ENCODE measurements around the gene EDA. TPM values are rescaled to one million over a fixed set of nuclear protein-coding genes. Genes with fewer than 3 reads are reported as not detected.

EDA gene
- total and polyA plus RNA-seq, 9 donors, result 4.5 to 9.3 (median 8.4) TPM

DNA sequence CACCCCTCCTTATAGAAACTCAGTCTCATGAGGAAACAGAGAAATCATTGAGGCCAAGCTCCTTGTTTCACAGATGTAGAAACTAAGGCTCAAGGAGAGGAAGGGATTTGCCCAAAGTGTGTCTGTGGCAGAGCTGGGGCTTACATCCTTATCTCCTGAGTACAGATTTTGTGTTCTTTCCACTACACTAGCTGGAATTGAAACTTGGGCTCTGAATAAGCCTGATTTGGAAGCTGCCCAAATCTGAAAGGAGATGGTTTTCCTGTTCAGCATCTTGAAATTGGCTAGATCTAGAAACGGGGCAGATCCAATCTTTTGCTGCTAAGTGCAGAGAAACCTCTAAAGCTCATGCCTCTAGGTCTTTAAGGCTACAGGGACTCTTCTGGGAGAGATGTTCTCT, 409.6 kb downstream of the EDA start:
- DNase-seq, result no peak
- no peaks in the 10 kb centered on the region for H3K9me3 ChIP-seq
- TF ChIP-seq, protein P1, sequence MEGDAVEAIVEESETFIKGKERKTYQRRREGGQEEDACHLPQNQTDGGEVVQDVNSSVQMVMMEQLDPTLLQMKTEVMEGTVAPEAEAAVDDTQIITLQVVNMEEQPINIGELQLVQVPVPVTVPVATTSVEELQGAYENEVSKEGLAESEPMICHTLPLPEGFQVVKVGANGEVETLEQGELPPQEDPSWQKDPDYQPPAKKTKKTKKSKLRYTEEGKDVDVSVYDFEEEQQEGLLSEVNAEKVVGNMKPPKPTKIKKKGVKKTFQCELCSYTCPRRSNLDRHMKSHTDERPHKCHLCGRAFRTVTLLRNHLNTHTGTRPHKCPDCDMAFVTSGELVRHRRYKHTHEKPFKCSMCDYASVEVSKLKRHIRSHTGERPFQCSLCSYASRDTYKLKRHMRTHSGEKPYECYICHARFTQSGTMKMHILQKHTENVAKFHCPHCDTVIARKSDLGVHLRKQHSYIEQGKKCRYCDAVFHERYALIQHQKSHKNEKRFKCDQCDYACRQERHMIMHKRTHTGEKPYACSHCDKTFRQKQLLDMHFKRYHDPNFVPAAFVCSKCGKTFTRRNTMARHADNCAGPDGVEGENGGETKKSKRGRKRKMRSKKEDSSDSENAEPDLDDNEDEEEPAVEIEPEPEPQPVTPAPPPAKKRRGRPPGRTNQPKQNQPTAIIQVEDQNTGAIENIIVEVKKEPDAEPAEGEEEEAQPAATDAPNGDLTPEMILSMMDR (IDR thresholded peaks at IDR 0.05), result no peak
- TF ChIP-seq EP300 (IDR thresholded peaks at IDR 0.05) (no peak), POLR2A (IDR thresholded peaks at IDR 0.05) (no peak)
- H3K36me3 ChIP-seq, result no peaks in the 10 kb centered on the region
- no peaks in the 10 kb centered on the region for H3K4me1 ChIP-seq (ENCODE audit: insufficient read depth)
- H3K27ac ChIP-seq, result no peak overlapping the region
- 3 to 7% (median 6%) methylated on average over 1 of the region's 1 CpG for WGBS, 3 donors
- no peak overlapping the region for H3K4me3 ChIP-seq
- intact Hi-C loops (cut with DNase I), result no loop called here
- H3K27me3 ChIP-seq, result no peaks in the 10 kb centered on the region

DNA sequence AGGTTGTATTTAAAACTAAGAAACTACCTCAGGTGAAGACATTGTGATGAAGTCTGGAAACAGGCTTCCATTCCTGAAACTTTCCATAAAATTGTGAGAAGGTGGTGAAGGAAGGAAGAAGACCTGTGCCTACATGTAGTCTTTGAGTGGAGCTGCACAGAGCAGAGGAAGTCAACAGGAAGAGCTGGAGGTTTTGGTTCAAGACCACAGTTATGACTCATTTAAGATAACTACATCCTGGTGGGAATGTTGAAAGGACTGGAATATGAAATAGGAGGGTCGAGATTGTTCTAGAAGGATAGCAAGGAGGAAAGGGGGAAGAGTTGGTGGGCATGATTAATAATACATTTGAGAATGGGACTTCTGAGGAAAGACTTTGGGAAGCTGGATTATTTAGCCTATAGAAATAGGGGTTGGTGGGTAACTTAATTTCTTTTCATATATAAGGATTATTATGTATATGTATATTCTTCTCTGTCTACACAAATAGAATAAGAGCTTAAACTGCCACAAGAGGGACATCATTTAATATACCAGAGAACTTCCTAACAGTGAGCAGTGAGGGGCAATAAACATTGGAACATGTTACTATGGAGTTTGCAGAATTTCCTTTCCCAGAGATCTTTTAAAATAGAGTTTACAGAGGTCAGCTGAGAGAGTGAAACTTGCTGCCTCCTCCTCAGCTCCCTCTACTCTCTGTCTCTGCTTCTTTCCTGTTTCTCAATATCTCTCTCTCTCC, 410.4 kb downstream of the EDA start:
- H3K4me3 ChIP-seq, result no peak overlapping the region
- H3K9me3 ChIP-seq, result no peaks in the 10 kb centered on the region
- H3K4me1 ChIP-seq (ENCODE audit: insufficient read depth), result no peaks in the 10 kb centered on the region
- no peak overlapping the region for H3K27ac ChIP-seq
- TF ChIP-seq POLR2A (IDR thresholded peaks at IDR 0.05), result no peak
- TF ChIP-seq, protein P1 (IDR thresholded peaks at IDR 0.05), result no peak
- TF ChIP-seq EP300 (IDR thresholded peaks at IDR 0.05), result no peak
- no peaks in the 10 kb centered on the region for H3K27me3 ChIP-seq
- WGBS, 3 donors, result 33 to 46% (median 35%) methylated on average over 1 of the region's 1 CpG
- intact Hi-C loops (cut with DNase I), result no loop called here
- DNase-seq, result no peak
- H3K36me3 ChIP-seq, result no peaks in the 10 kb centered on the region

DNA sequence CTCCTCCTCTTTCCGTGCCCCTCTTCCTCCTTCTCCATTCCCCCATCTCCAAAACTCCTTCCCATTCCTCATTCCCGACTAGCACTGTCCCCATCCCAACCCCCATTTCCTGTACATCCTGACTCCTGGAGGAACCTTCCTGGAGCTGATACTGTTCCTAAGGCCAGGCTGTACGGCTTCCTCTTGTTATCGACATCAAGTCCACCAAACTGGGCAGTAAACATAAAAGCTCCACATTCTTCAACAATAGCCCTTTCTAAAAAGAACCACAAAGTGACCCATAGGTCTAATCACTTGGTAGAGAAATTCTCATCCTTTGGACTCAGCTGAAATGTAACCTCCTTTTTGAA, 410.9 kb downstream of the EDA start:
- 54 to 57% (median 56%) methylated on average over 4 of the region's 4 CpGs for WGBS, 3 donors
- DNase-seq, result no peak
- Histone ChIP-seq H3K36me3 (no peaks in the 10 kb centered on the region), H3K4me3 (no peak overlapping the region), H3K9me3 (no peaks in the 10 kb centered on the region), H3K27ac (no peak overlapping the region), H3K27me3 (no peaks in the 10 kb centered on the region), H3K4me1 (ENCODE audit: insufficient read depth) (no peaks in the 10 kb centered on the region)
- intact Hi-C loops (cut with DNase I), result no loop called here
- TF ChIP-seq, protein P1 (IDR thresholded peaks at IDR 0.05), result no peak
- TF ChIP-seq POLR2A (IDR thresholded peaks at IDR 0.05) (no peak), EP300 (IDR thresholded peaks at IDR 0.05) (no peak)

DNA sequence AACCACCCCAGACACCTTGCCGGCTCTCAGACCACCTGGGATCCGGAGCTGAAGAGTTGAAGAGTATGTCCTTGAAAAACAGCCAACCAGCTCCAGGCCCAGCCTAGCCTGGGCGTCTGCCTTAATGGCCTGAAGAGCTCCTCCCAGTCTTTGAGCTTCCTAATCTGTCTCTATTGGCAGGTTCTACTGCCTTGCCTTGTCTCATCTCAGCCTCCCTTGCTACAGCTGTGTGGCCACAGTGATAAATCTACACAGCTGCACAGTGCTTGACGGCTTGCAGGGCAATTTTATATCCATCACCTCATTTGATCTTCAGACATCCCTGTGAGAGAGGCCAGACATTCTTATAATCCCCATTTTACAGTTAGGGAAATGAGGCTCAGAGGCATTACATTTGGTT, 413.9 kb downstream of the EDA start:
- intact Hi-C loops (cut with DNase I), result no loop called here
- Histone ChIP-seq H3K36me3 (no peaks in the 10 kb centered on the region), H3K27me3 (no peaks in the 10 kb centered on the region), H3K4me1 (ENCODE audit: insufficient read depth) (no peaks in the 10 kb centered on the region), H3K4me3 (no peak overlapping the region), H3K27ac (no peak overlapping the region), H3K9me3 (no peaks in the 10 kb centered on the region)
- 16 to 26% (median 20%) methylated on average over 4 of the region's 4 CpGs for WGBS, 3 donors
- TF ChIP-seq, protein P1 (IDR thresholded peaks at IDR 0.05), result no peak
- TF ChIP-seq EP300 (IDR thresholded peaks at IDR 0.05) (no peak), POLR2A (IDR thresholded peaks at IDR 0.05) (no peak)
- no peak for DNase-seq
